NT2/D1 (cell line): Measurements from ENCODE around the gene PTGDS.

Source experiments
- DNase-seq: peaks from one replicate; pipeline ENCODE4 v3.0.0-alpha.2; 2011; ENCODE audit warnings: low read depth, low spot score
- H3K27me3 ChIP-seq: 2 replicates; pipeline ENCODE4 v1.6.0; 2011; ENCODE audit warnings: mild to moderate bottlenecking; ENCODE audit not compliant: insufficient read length, insufficient read depth
- H3K36me3 ChIP-seq: 2 replicates; pipeline ENCODE4 v1.6.1; 2011; ENCODE audit warnings: mild to moderate bottlenecking, low read length, mixed read lengths; ENCODE audit not compliant: insufficient read depth, insufficient read length
- H3K4me1 ChIP-seq: 2 replicates; pipeline ENCODE4 v1.5.1; 2011; ENCODE audit not compliant: insufficient read depth, insufficient read length
- H3K4me3 ChIP-seq: 2 replicates; pipeline ENCODE4 v1.5.1; 2011; ENCODE audit warnings: low read depth; ENCODE audit not compliant: insufficient read length
- H3K9ac ChIP-seq: 2 replicates; pipeline ENCODE4 v1.6.0; 2011; ENCODE audit warnings: low read depth; ENCODE audit not compliant: insufficient read length
- H3K9me3 ChIP-seq: 2 replicates; pipeline ENCODE4 v1.5.1; 2011; ENCODE audit warnings: mild to moderate bottlenecking, low read length; ENCODE audit not compliant: insufficient read depth
- SUZ12 ChIP-seq: IDR thresholded peaks from 2 replicates; pipeline ENCODE4 v1.6.1; 2011; ENCODE audit not compliant: insufficient read length, insufficient read depth; ENCODE audit errors: extremely low read depth
- YY1 ChIP-seq: IDR thresholded peaks from 2 replicates; pipeline ENCODE4 v1.6.1; 2011; ENCODE audit not compliant: insufficient read length, insufficient read depth
- ZNF274 ChIP-seq: IDR thresholded peaks from 2 replicates; pipeline ENCODE4 v1.6.1; 2011; ENCODE audit warnings: mild to moderate bottlenecking, low read depth, low read length

Gene PTGDS

DNA sequence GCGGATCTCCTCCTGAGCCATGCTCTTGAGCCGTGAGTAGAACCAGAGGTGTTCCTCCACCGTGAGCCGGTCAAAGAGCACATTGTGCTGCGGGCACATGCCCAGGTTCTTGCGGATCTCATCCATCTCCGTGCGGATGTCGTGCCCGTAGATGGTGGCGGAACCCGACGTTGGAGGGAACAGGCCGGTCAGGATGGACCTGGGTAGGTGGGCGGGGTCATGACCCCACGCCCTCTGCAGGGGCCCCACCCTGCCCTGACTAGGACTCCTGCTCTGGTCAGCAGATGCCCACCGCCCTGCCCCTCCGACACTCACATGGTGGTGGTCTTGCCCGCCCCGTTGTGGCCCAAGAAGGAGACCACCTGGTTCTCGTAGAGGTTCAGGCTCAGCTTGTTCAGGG lies 38.7 kb downstream of the PTGDS start:
- DNase-seq = no peak
- TF ChIP-seq ZNF274 (no peak), SUZ12 (no peak), YY1 (no peak)
- H3K36me3 ChIP-seq = peaks cover 10% of the 10 kb centered on the region
- no peak overlapping the region for H3K4me3 ChIP-seq
- peaks cover 2% of the 10 kb centered on the region for H3K4me1 ChIP-seq
- no peak overlapping the region for H3K9ac ChIP-seq
- H3K27me3 ChIP-seq = no peaks in the 10 kb centered on the region
- no peaks in the 10 kb centered on the region; the same call in 1 of the 2 replicates for H3K9me3 ChIP-seq

DNA sequence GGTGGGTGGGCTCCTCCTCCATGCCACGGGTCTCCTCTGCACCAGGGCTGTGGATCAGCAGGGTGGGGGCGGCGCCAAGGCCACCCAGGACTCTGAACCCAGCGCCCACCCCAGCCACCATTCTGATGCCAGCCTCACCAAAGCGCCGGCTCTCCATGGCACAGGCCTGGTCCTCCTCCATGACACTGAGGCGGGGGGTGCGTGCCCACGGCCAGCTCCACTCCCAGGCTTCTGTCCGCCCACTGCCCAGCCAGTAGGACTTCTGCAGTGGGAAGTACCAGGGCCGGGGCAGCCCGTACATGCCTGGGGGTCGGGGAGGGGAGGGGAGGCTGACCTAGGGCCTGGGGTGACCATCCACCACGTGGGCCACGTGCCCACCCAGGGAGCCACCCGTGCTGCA lies 39.1 kb downstream of the PTGDS start:
- peaks cover 5% of the 10 kb centered on the region for H3K4me1 ChIP-seq
- H3K9me3 ChIP-seq = no peaks in the 10 kb centered on the region; the same call in 1 of the 2 replicates
- no peak for DNase-seq
- H3K4me3 ChIP-seq = no peak overlapping the region
- H3K9ac ChIP-seq = no peak overlapping the region
- no peaks in the 10 kb centered on the region for H3K27me3 ChIP-seq
- H3K36me3 ChIP-seq = peaks cover 10% of the 10 kb centered on the region
- no peak for TF ChIP-seq YY1
- TF ChIP-seq SUZ12 = no peak
- no peak for TF ChIP-seq ZNF274

DNA sequence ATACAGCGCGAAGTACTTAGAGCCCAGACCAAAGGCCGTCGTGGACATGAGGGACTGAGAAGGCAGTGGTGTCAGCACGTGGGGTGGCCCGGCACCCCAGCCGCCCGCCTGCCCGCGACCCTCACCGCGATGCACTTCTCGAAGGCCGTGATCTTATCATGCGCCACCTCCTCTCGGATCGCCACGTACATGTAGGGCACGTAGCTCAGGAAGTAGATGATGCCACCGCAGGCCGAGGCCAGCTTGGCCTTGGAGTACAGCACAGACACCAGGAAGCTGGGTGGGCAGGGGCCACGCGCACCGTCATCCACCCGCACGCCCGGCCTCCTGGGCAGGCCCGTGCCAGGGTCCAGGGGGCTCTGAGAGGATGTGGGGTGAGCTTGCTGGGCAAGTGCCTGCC lies 39.8 kb downstream of the PTGDS start:
- H3K27me3 ChIP-seq = no peaks in the 10 kb centered on the region
- TF ChIP-seq ZNF274 (no peak), SUZ12 (no peak), YY1 (no peak)

DNA sequence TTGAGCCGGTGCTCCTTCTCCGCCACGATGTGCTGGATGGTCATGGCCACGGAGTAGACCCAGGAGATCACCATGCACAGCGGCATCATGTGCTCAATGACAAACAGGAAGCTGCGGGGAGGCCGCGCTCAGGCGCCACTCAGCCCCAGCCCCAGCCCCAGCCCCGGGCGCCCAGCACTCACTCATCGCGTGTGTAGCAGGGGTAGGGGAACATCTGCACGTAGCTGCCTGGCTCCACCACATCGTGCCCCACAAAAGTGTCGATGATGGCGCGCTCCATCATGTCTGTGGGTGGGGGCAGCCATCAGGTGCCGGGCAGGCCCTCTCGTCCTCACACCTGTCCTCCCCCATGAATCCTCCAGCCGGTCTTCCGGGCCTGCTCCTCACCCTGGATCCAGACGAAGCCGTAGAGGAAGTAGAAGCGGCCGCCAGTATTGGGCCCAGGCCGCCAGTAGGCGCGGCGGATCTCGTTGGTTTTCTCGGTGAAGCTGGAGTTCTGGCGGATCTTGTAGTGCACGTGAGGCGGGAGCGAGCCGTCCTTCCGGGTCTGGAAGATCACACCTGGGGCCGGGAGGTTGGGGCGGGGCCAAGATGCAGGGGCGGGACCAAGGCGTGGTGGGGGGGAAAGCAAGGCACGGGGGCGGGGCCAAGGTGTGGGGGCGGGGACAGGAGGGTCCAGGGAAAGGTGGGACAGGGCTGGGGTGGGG lies 40.6 kb downstream of the PTGDS start:
- no peaks in the 10 kb centered on the region for H3K27me3 ChIP-seq
- TF ChIP-seq ZNF274 (no peak), SUZ12 (no peak), YY1 (no peak)
- peaks cover 10% of the 10 kb centered on the region for H3K36me3 ChIP-seq
- no peak overlapping the region for H3K9ac ChIP-seq
- H3K9me3 ChIP-seq = no peaks in the 10 kb centered on the region; the same call in 1 of the 2 replicates
- no peak overlapping the region for H3K4me3 ChIP-seq
- H3K4me1 ChIP-seq = peaks cover 11% of the 10 kb centered on the region
- DNase-seq = no peak

More for the DNA sequence above, 39.8 kb downstream of the PTGDS start:
- DNase-seq = no peak
- H3K9me3 ChIP-seq = no peaks in the 10 kb centered on the region; the same call in 1 of the 2 replicates
- no peak overlapping the region for H3K9ac ChIP-seq
- H3K4me3 ChIP-seq = no peak overlapping the region
- peaks cover 5% of the 10 kb centered on the region for H3K4me1 ChIP-seq
- H3K36me3 ChIP-seq = peaks cover 10% of the 10 kb centered on the region

DNA sequence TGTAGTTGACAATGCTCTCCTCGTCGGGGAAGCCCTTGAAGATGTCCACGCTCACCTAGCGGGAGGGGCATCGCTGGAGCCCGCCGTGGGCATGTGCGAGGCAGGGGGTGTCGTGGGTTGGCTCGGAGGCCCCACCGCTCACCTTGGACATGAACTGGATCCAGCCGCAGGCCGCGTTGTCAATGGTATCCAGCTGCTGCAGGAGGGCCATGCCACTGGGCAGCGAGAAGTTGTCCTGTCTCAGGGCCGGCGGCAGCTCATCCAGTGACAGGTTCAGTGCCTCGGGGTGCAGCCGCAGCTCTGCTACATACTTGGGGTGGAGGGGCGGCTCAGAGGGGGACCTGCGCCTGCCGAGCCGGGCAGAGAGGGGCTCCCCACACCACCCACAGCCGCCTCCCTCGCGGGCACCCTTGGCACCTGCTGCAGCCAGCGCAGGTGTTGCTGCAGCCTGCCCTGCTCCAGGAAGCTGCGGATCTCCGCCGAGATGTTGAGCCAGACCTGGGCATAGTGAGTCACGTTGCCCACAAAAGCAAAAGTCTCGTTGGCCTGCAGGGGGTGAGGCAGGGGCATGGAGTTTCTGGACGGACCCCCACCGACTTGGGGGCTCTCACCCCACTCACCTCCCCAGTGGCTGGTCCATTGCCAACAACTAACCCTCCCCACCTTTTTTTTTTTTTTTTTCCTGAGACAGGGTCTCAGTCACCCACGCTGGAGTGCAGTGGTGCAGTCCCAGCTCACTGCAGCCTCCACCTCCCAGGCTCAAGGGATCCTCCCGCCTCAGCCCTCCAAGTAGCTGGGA lies 41.7 kb downstream of the PTGDS start:
- Histone ChIP-seq H3K27me3 (no peaks in the 10 kb centered on the region), H3K9me3 (no peaks in the 10 kb centered on the region; the same call in 1 of the 2 replicates), H3K4me3 (no peak overlapping the region), H3K4me1 (peaks cover 20% of the 10 kb centered on the region), H3K36me3 (peaks cover 10% of the 10 kb centered on the region), H3K9ac (no peak overlapping the region)
- DNase-seq = no peak
- TF ChIP-seq ZNF274 = no peak
- TF ChIP-seq SUZ12 = no peak
- TF ChIP-seq YY1 = no peak

DNA sequence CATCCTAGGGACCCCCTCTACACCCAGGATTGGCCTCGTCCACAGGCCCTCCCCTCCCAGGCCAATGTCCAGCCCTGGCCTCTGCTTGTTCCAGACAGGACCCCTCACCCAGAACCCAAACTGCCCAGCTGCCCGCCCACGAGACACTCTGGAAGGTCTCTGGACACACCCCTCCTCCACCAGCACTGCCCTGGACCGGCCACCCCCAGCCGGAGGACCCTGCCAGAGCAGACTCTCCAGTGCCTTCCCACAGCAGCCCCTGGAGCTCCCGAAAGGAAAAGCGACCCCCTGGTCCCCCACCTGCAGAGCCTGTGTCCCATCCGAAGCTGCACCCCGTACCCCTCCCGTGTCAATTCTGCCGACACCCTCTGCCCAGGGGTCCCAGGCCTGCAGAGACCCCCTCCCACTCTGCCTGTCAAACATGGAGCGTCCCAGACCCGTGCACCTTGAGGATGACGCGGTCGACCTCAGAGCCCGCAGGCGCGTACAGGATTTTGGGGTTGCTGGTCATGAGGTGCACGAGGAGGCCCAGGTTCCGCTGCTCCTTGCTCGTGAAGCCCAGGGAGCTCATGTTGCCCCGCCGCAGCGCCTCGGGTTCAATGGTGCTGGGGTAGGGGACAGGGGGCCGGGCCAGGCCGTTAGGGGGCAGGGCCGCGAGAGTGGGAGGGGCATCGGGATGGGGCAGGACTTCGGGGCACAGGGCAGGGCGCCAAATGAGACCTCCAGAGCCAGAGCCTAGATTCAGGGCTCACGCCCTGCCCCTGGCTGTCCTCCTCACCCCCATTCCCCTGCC lies 42.8 kb downstream of the PTGDS start:
- Histone ChIP-seq H3K9me3 (no peaks in the 10 kb centered on the region; the same call in 1 of the 2 replicates), H3K27me3 (no peaks in the 10 kb centered on the region), H3K9ac (no peak overlapping the region), H3K4me3 (no peak overlapping the region), H3K36me3 (peaks cover 10% of the 10 kb centered on the region), H3K4me1 (peaks cover 22% of the 10 kb centered on the region)
- no peak for DNase-seq
- no peak for TF ChIP-seq ZNF274
- TF ChIP-seq SUZ12 = no peak
- no peak for TF ChIP-seq YY1
